ENCODE measurements around the gene NELFA.

Gene NELFA

DNA sequence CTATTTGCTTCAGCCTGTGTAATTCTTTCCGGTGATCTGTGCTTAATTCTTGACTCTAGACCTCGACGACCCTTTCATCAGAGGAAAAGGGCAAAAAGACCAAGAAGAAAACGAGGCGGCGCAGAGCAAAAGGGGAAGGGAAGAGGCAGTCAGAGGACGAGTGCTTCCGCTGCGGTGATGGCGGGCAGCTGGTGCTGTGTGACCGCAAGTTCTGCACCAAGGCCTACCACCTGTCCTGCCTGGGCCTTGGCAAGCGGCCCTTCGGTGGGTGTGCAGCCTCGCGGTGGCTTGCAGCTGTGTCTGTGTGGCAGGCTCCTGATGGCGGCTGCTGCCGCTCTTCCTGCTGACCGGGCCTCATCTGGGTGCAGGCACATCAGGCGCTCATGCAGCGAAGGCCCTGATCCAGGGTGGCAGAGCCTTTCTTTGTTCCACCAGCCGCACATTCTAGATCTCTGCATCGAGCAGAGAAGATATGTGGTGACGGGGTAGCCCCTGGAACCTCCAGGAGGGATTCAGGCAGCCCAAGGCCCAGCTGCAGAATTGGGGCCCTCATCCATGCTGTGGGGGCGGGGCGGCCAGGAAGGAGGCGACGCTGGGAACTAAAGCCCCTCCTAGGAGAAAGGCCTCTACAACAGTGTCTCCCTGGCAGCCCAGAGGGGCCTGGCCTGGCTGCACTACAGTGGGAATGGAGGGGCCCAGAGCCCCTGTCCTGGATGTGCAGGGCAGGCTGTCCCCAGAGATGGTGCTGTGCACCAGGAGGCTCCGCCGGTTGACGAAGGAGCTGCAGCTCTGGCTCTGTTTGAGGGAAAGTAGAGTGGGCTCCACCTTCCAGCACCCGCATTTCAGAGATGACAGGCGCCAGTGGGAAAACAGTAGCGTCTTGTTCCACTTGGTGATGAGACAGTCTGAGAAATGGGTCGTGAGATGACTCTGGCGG lies 32.1 kb downstream of the NELFA start:
- no peaks in the 10 kb centered on the region for H3K9me3 ChIP-seq (ENCODE audit: low read depth, low read length)
- no peak overlapping the region for H3K4me3 ChIP-seq
- TF ChIP-seq FOXP2 (optimal IDR thresholded peaks at IDR 0.05; ENCODE audit: control extremely low read depth, extremely low read length, insufficient read depth) = no peak
- no peak for TF ChIP-seq EZH2 (IDR thresholded peaks at IDR 0.05)
- TF ChIP-seq POLR2AphosphoS5 (IDR thresholded peaks at IDR 0.05; ENCODE audit: borderline replicate concordance, low read depth, low read length) = no peak
- no peak for DNase-seq (ENCODE audit: low read depth, low spot score)
- no peak overlapping the region for H3K9ac ChIP-seq (ENCODE audit: insufficient read length)
- no peak overlapping the region for H3K27ac ChIP-seq
- peaks cover 93% of the 10 kb centered on the region for H3K36me3 ChIP-seq (ENCODE audit: insufficient read depth, low read length)

- H3K27ac ChIP-seq = no peak overlapping the region
- TF ChIP-seq EZH2 (IDR thresholded peaks at IDR 0.05) (no peak), FOXP2 (optimal IDR thresholded peaks at IDR 0.05; ENCODE audit: control extremely low read depth, extremely low read length, insufficient read depth) (no peak), POLR2AphosphoS5 (IDR thresholded peaks at IDR 0.05; ENCODE audit: borderline replicate concordance, low read depth, low read length) (no peak)
- no peaks in the 10 kb centered on the region for H3K9me3 ChIP-seq (ENCODE audit: low read depth, low read length)
- no peak overlapping the region for H3K9ac ChIP-seq (ENCODE audit: insufficient read length)
- H3K36me3 ChIP-seq (ENCODE audit: insufficient read depth, low read length) = peaks cover 92% of the 10 kb centered on the region
- H3K4me3 ChIP-seq = no peak overlapping the region
- DNase-seq (ENCODE audit: low read depth, low spot score) = no peak
Measured at GRCh38 chr4:1975880-1976279, 32.9 kb downstream of the NELFA start.

GRCh38 chr4:1975391-1975801 lies 33.4 kb downstream of the NELFA start:
- Histone ChIP-seq H3K36me3 (ENCODE audit: insufficient read depth, low read length) (peaks cover 90% of the 10 kb centered on the region), H3K4me3 (no peak overlapping the region), H3K9ac (ENCODE audit: insufficient read length) (no peak overlapping the region), H3K9me3 (ENCODE audit: low read depth, low read length) (no peaks in the 10 kb centered on the region), H3K27ac (no peak overlapping the region)
- no peak for DNase-seq (ENCODE audit: low read depth, low spot score)
- TF ChIP-seq FOXP2 (optimal IDR thresholded peaks at IDR 0.05; ENCODE audit: control extremely low read depth, extremely low read length, insufficient read depth) = no peak
- TF ChIP-seq EZH2 (IDR thresholded peaks at IDR 0.05) = no peak
- no peak for TF ChIP-seq POLR2AphosphoS5 (IDR thresholded peaks at IDR 0.05; ENCODE audit: borderline replicate concordance, low read depth, low read length)

DNA sequence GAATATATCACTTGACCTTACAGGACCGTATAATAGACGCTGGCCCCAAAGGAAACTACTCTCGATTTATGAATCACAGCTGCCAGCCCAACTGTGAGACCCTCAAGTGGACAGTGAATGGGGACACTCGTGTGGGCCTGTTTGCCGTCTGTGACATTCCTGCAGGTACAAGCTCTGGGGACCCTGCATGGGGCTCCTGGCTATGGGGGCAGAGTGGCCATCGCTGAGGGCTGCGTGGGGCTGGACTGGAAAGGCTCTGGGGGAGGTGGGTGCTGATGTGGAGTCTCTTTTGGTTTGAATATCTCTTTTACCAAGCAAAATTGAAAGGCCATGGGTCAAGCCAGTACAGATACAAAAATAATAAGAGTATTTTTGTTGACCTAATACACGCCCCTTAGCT lies 33.9 kb downstream of the NELFA start:
- DNase-seq (ENCODE audit: low read depth, low spot score) = no peak
- no peak for TF ChIP-seq FOXP2 (optimal IDR thresholded peaks at IDR 0.05; ENCODE audit: control extremely low read depth, extremely low read length, insufficient read depth)
- Histone ChIP-seq H3K4me3 (no peak overlapping the region), H3K36me3 (ENCODE audit: insufficient read depth, low read length) (peaks cover 90% of the 10 kb centered on the region), H3K27ac (no peak overlapping the region), H3K9me3 (ENCODE audit: low read depth, low read length) (no peaks in the 10 kb centered on the region), H3K9ac (ENCODE audit: insufficient read length) (no peak overlapping the region)

DNA sequence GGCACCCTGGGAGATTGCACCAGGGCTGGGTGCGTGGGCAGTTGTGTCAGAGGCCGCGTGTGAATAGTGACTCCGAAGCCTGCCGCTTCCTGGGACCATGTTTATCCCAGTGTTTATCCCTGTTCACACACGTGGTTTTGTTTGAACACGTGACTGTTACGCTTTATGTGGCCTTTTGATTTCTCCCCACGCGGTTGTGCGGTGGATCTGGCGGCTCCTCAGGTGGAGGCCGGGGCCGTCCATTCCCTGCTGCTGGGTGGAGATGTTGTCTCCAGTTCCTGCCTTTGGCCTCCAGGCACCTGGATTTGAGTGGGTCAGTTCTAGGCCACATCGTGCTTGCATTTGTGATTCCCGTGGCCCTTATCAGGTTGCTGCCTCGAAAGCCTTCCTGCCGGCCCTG lies 35.1 kb downstream of the NELFA start:
- no peak overlapping the region for H3K9ac ChIP-seq (ENCODE audit: insufficient read length)
- DNase-seq (ENCODE audit: low read depth, low spot score) = no peak
- H3K9me3 ChIP-seq (ENCODE audit: low read depth, low read length) = no peaks in the 10 kb centered on the region
- peaks cover 85% of the 10 kb centered on the region for H3K36me3 ChIP-seq (ENCODE audit: insufficient read depth, low read length)
- H3K27ac ChIP-seq = no peak overlapping the region
- no peak overlapping the region for H3K4me3 ChIP-seq
- no peak for TF ChIP-seq EZH2 (IDR thresholded peaks at IDR 0.05)
- TF ChIP-seq FOXP2 (optimal IDR thresholded peaks at IDR 0.05; ENCODE audit: control extremely low read depth, extremely low read length, insufficient read depth) = no peak
- no peak for TF ChIP-seq POLR2AphosphoS5 (IDR thresholded peaks at IDR 0.05; ENCODE audit: borderline replicate concordance, low read depth, low read length)

DNA sequence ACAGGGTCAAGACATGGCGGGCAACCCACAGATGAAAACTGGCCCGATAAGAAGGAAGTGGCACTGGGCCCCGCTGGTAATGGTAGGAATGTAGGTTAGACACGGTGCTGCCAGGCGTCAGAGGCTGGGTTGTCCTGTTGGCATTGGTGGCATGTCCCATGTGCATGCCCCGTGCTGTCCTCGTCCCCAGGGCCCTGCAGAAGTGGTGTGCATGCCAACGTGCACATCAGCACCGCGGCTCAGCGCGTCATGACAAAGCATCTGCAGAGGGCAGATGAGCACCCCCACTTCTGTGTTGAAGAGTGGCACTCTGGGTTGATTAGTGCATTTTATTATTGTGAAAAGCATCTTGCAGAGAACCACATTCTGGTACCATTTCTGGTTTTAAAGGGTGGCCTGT lies 35.6 kb downstream of the NELFA start:
- no peak for DNase-seq (ENCODE audit: low read depth, low spot score)
- Histone ChIP-seq H3K9me3 (ENCODE audit: low read depth, low read length) (no peaks in the 10 kb centered on the region), H3K27ac (peak overlapping the region; percentile 39; the same call in 1 of the 2 replicates), H3K9ac (ENCODE audit: insufficient read length) (no peak overlapping the region), H3K36me3 (ENCODE audit: insufficient read depth, low read length) (peaks cover 85% of the 10 kb centered on the region), H3K4me3 (no peak overlapping the region)
- no peak for TF ChIP-seq POLR2AphosphoS5 (IDR thresholded peaks at IDR 0.05; ENCODE audit: borderline replicate concordance, low read depth, low read length)
- no peak for TF ChIP-seq EZH2 (IDR thresholded peaks at IDR 0.05)
- TF ChIP-seq FOXP2 (optimal IDR thresholded peaks at IDR 0.05; ENCODE audit: control extremely low read depth, extremely low read length, insufficient read depth) = no peak

- Histone ChIP-seq H3K4me3 (no peak overlapping the region), H3K9me3 (ENCODE audit: low read depth, low read length) (no peaks in the 10 kb centered on the region), H3K36me3 (ENCODE audit: insufficient read depth, low read length) (peaks cover 85% of the 10 kb centered on the region), H3K9ac (ENCODE audit: insufficient read length) (no peak overlapping the region), H3K27ac (peak overlapping the region; percentile 39; the same call in 1 of the 2 replicates)
- TF ChIP-seq FOXP2 (optimal IDR thresholded peaks at IDR 0.05; ENCODE audit: control extremely low read depth, extremely low read length, insufficient read depth) (no peak), POLR2AphosphoS5 (IDR thresholded peaks at IDR 0.05; ENCODE audit: borderline replicate concordance, low read depth, low read length) (no peak), EZH2 (IDR thresholded peaks at IDR 0.05) (no peak)
- no peak for DNase-seq (ENCODE audit: low read depth, low spot score)
Measured at GRCh38 chr4:1972414-1972813, 36.4 kb downstream of the NELFA start.

DNA sequence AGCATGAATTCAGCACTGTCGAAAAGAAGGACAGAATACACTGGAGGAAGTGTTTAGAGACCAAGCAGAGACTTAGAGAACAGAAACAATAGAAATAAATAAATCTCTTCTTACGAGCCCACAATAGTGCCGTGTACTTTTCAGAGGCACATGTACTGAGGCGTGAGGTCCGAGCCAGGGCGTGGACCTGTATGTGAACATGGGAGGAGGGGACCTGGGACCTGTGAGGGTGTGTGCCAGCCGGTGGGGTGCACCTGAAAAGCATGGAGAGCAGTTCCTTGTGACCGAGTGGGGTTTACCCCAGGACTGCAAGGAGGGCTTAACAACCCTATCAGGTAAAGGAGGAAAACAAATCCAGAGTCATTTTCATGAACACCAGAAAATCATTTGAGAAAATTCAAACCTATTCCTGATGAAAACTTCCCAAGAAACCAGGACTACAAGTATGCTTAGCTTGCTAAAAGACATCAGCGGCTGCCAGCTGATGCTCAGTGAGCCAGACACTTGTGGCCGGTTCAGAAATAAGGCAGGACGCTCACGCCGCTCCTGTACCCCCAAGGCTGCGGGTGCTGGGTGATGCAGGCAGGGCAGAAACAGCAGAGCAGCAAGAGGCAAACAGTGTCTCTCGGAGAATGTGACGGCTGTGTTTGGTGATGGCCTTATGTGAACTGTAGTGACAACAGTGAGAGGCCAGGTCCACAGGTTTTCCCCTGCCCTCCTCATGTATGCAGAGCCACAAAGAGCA lies 37.1 kb downstream of the NELFA start:
- no peak for TF ChIP-seq FOXP2 (optimal IDR thresholded peaks at IDR 0.05; ENCODE audit: control extremely low read depth, extremely low read length, insufficient read depth)
- no peak for TF ChIP-seq POLR2AphosphoS5 (IDR thresholded peaks at IDR 0.05; ENCODE audit: borderline replicate concordance, low read depth, low read length)
- Histone ChIP-seq H3K9me3 (ENCODE audit: low read depth, low read length) (no peaks in the 10 kb centered on the region), H3K36me3 (ENCODE audit: insufficient read depth, low read length) (peaks cover 78% of the 10 kb centered on the region)

More for the DNA sequence above, 37.1 kb downstream of the NELFA start:
- no peak overlapping the region for H3K4me3 ChIP-seq
- H3K9ac ChIP-seq (ENCODE audit: insufficient read length) = no peak overlapping the region
- H3K27ac ChIP-seq = peak overlapping the region; percentile 9; the same call in 1 of the 2 replicates
- no peak for DNase-seq (ENCODE audit: low read depth, low spot score)

Measured in SK-N-MC (cell line).